ENCODE measurements around the gene KATNAL2.

The KATNAL2 gene

GRCh38 chr18:47036298-47036874 is 119.0 kb downstream of the KATNAL2 start:
- DNase-seq = no peak

DNA sequence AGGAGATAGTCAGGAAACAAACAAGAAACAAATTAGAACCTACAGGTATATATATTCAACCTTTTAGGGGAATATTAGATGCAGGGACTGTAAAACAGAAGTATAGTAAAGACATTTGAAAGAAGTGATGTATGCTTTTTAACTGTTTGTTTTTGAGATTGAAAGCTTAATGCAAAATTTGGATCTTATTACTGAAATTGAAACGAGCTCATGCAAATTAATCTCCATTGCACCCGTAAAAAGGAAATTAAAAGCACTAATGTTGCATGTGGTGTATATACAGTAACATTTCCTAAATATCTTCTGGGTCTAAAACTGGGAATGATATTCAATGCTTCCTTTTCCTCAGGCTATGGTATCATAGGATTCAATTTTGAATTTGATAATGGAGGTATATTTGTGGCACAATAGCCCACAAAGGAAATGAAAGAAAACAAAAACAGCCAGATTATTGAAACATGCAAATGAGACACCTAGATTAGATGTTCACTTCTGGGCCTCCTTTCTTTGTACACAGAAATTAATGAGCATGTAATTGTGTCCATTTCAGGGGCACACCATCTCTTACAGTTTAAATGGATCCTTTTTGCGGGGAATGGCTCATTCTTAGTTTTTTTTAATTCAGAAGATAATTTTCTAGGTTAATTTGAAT is 119.7 kb downstream of the KATNAL2 start:
- DNase-seq = no peak

- no peak for DNase-seq
These were observed 123.6 kb downstream of the KATNAL2 start for GRCh38 chr18:47040982-47041381.

DNA sequence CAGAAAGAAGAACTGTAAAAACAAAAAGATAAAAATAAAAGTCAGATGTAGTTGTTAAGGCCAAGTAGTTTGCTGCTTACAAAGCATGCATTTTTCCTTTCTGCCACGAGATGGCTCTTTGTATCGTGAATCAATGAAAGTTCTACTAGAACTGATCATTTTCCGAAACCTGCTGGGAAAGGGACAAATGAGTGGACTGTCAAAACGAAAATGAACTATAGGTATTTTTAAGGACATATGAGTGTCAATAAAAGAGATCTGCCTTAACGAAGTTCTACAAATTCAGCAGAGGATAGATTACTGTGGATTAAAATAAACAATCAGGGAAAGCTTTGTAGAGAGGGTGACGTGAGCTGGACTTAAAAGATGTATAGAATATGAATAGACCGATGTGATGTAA is 133.1 kb downstream of the KATNAL2 start:
- DNase-seq = peak; percentile 8

DNA sequence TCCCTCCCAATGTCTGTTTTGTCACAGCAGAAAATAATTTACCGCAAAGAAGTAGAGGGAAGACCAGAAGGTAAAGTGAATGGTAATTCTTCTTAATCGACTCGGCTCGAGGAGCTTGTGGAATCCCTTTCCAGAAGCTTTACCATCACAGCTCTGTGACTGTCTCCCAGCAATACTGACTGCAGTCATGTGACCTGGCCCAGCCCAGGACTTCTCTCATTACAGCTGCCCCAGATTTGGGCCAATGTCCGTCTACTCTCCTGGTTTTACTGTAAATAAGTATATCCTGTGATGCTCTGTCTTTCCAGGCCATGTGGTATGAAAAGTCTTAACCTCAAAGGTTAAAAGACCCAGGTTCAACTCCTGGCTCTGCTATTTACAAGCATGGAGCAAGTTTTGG is 137.0 kb downstream of the KATNAL2 start:
- no peak for DNase-seq

- DNase-seq = no peak
These were observed 145.1 kb downstream of the KATNAL2 start for GRCh38 chr18:47062471-47062870.

DNA sequence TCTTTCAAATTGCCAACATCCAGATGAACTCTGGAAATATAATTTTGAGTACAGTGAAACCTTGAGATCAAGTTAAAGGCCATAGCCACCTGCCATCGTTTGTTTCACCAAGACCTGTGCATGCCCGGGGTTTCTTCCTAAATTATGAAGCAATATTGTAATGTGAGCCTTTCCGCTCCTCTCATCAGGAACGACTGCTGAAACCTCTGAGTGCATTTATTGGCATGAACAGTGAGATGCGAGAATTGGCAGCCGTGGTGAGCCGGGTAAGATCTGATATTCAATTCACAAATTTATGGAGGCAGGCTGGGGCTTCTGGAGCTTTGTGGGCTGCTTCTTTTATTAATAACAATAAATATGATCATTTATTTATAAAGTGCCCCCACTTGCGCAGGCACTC is 145.7 kb downstream of the KATNAL2 start:
- no peak for DNase-seq

DNA sequence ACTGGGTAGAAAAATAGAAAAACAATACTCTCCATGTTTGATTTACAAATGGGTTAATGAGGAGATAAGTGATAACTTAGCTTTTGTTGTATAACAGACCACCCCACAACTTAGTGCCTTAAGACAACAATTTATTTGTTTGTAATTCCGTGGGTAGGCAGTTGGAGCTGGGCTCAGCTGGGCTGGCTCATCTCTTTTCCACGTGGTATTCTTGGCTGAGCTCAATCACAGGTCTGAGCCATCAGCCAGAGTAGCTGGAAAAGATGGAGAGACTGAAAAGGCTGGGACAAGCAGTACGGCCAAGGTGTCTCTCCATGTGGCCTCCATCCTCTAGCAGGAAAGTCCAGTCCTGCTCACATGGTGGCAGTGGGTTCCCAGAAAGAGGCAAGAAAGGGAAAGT is 150.2 kb downstream of the KATNAL2 start:
- DNase-seq = no peak

GRCh38 chr18:47075098-47075883 is 157.9 kb downstream of the KATNAL2 start:
- no peak for DNase-seq

DNA sequence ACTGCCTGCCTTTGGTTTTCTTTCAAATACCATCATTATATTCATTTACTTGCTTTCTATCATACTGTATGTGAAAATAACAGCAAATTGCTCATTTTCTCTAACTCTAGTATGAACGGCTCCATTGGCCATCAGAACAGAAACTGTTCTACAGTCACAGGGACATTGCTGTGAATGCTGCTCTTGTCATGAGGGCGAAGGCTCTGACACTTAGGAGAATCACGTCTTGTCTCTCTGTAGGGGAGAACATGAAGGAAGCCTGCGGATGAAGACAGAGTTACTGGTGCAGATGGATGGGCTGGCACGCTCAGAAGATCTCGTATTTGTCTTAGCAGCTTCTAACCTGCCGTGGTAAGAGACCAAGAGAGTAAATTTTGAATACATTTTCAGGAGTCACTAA is 159.7 kb downstream of the KATNAL2 start:
- no peak for DNase-seq

GRCh38 chr18:47080872-47081271 is 163.5 kb downstream of the KATNAL2 start:
- no peak for DNase-seq

DNA sequence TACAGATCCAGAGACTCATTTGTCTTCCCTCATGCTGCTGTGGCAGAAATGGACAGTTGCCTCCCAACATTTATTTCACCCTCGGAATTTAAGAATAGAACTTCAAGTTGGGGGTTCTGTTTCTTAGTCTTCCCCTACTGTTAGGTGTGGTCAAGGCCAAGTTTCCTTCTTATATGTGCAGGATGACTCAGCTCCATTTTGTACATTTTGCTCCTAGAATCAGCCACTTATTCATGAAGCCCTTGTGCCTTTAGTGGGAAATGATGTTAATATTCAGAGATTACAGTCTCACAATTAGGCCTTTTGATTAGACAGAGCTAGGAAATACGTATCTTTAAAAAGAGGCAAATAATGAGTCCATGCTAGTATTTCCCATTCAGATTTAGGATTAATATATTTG is 164.2 kb downstream of the KATNAL2 start:
- DNase-seq = no peak

GRCh38 chr18:47087676-47088075 is 170.3 kb downstream of the KATNAL2 start:
- DNase-seq = no peak

DNA sequence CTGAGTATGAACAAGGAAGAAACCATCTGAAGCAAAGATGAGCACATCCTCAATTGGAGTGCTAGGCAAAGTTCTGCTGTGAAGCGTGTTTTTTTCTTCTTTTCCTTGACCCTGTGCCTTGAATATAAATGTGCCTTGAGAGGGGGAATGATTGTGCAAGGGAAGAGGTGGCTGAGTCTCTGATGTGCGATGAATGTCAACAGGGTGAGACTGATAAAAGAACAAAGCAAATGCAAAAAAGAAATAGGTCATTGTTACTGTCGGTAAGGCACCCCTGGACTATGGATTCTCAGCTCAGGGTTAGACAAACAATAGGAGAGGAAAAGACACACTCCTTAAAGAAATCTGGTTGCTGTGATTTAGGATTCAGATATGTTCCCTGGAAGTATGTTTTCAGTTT is 178.4 kb downstream of the KATNAL2 start:
- no peak for DNase-seq

DNA sequence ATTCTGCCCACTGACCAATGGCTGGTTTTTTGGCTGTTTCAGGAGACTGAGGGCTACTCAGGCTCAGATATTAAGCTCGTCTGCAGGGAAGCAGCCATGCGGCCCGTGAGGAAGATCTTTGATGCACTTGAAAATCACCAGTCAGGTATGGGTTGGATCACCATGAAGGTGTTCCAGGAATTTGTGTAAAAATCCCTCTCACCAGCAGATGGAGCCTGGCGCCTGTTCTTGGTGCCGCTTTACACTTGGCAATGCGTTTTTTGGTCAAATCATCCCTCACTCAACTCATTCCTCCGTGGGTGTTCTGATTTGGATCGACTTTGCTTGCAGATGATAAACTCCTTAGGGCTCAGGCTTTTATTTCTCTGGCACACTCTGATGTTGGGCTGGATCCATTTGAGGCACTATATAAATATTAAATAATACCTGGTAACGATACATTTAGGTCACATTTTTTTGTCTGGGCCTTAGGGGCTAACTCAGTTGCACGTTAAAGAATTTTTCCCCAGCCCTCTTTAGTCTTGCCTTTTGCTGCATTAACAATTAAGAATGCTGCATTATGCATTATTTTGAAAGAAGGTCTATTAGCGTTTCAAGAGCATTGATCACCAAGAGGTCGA is 182.9 kb downstream of the KATNAL2 start:
- DNase-seq = peak; percentile 61

DNA sequence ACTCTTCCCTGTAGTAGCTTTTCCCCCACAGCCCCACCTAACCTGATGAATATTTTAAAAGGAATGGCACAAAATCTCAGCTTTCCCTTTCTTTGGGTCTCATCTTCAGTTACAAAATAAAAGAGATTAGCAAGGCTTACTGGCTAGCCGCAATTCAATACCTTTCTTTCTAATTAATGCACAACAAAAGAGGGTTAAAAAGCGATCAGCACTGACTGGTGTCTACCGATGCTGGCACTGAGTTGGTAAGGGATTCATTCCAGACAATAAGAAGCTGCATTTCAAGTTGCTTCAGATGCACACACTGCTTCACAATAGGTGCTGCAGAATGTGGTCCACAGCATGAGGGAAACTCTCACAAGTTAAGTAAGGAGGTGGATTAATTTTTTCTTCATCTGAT is 191.0 kb downstream of the KATNAL2 start:
- no peak for DNase-seq

DNA sequence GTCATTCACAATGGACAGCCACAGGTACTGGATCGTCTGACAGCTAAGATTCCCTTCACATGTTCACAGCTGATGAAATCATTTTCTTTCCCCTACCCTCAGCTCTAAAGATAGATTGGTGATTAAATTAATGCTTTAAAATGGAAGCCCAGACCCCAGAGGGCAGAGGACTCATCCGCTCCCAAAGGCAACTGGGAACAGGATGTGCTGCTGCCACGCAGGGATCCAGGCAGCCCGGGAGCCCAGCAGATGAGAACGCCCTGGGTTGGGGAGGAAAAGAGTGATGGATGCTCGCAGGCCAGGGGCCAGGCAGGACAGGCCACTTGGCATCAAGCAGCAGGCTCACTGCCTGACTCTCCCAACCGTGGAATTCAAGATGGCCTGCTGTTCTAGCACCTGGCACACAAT is 191.6 kb downstream of the KATNAL2 start:
- no peak for DNase-seq

DNA sequence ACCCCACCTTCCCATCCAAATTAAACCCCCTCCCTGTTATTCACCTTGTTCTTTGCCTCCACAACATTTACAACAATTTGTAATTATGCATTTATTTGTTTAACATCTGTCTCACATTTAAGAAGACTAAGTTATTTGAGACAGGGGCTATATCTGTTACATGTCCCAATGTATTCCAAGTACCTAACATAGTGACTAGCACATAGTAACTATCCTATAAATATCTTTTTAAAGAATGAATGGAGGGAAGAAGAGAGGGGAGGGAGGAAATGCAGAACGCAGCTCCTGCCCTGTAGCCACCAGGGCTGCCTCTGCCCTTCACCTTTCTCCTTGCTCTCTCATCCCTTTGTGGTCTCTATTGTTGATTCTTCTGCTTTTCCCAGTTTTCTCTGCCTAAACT is 192.3 kb downstream of the KATNAL2 start:
- no peak for DNase-seq

- DNase-seq = no peak
These were observed 193.3 kb downstream of the KATNAL2 start for GRCh38 chr18:47110492-47111274.

DNA sequence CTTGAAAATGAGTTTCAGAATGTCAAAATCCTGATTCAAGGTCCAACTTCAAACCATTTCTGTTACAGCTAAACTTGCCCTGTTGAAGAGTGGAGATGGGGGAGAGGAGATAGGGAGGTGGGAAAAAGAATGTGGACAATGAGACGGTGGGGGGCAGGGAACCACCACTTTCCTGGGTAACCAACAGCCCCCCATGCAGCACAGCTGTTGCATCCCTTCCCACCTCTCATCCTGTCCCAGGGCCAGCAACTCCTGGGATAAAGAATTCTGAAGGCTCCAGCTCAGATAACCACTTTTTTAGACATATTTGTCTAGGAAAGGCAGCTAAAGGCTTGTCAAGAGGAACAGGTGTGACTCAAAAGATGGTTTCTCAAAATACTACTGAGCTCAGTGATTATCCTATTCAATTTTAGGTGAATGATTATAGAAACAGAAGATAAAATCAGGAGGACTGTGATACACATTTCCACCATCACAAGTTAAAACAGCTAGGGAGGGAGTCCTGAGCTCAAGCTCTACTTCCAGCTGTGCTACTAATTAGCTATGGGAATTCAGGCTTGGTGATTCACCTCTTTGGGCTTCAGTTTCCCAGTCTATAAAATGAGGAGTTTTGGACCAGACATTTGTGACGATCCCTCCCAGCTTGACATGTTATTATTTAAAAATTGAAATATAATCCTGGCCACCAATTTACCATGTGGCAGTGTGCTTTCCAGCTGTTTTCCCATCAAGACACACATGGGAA is 196.6 kb downstream of the KATNAL2 start:
- no peak for DNase-seq

DNA sequence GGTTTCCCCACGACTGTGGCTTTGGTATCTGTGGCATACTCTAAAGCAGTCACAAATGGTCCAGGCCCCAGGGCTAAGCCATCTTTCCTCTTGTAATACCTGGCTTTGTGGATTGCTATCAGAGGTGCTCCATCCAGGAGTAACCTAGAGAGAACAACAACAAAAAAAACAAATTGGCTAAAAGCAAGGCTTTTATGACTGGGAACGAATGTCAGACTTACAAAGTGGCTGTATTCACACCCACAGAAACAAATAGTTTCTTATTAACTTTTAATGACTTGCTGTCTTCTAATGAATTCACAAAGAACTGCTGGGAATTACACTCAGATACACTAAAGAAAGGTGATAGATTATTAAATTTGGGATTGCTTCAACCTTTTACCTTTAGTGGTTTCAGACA is 197.8 kb downstream of the KATNAL2 start:
- no peak for DNase-seq

- no peak for DNase-seq
These were observed 201.6 kb downstream of the KATNAL2 start for GRCh38 chr18:47118981-47119380.
